H1 (cell line): ENCODE measurements around the gene PF4V1. TPM values are rescaled to one million over a fixed set of nuclear protein-coding genes. Genes with fewer than 3 reads are reported as not detected.

ENCODE experiments used
- CHD7 ChIP-seq: fragments of 300-600 bp; sonication (generic); IDR thresholded peaks from 2 replicates; pipeline ENCODE4 v1.7.1; 2012; ENCODE audit warnings: low read length, moderate library complexity, mild to moderate bottlenecking, inconsistent platforms; ENCODE audit not compliant: insufficient replicate concordance
- RAD21 ChIP-seq, 2 experiments: IDR thresholded peaks in 1 of 2; conservative IDR thresholded peaks in 1 of 2; 2 replicates each; pipeline ENCODE4 v1.6.1; 2011; ENCODE audit warnings: low read depth in 2 of 2, low read length in 2 of 2, improper control_type of control experiment in 1 of 2, inconsistent platforms in 1 of 2, mild to moderate bottlenecking in 1 of 2, moderate library complexity in 1 of 2
- polyA plus RNA-seq, 7 experiments: library from polyadenylated mRNA; depleted of rRNA in 3 of 7; stranded (reverse) in 5 of 7; unstranded in 2 of 7; fragments of >200 nt in 5 of 7; fragments of 200-250 nt in 2 of 7; gene quantifications; 1 replicate in 5 of 7; 2 replicates in 1 of 7; 4 replicates in 1 of 7; pipeline versions ENCODE4 v1.2.1 to v1.2.3, GENCODE V29; 2011 to 2013; ENCODE audit warnings: missing spikeins in 2 of 7, mixed read lengths in 2 of 7
- total RNA-seq: library from RNA; stranded (reverse); fragmentation: NEBNext Ultra II Directional; extraction: Animal tissue kit (Norgen Biotek cat#: 25700); gene quantifications from 2 replicates; pipeline ENCODE4 v1.2.1, GENCODE V29; 2021
- TF ChIP-seq, protein P1 (sequence below), 3 experiments: IDR thresholded peaks; 1 replicate in 2 of 3; 2 replicates in 1 of 3; pipeline versions ENCODE4 v1.5.1 to v1.6.1; 2011; ENCODE audit warnings: low read length in 3 of 3, mild to moderate bottlenecking in 3 of 3, inconsistent platforms in 2 of 3, low read depth in 1 of 3, moderate library complexity in 1 of 3; ENCODE audit not compliant: insufficient read depth in 1 of 3; ENCODE audit errors: control extremely low read depth in 1 of 3

Gene PF4V1
- total and polyA plus RNA-seq, 2 of the 8 experiments (the other 6 are each of a cell fraction or from before 2014, with no cell fraction given), result not detected

DNA sequence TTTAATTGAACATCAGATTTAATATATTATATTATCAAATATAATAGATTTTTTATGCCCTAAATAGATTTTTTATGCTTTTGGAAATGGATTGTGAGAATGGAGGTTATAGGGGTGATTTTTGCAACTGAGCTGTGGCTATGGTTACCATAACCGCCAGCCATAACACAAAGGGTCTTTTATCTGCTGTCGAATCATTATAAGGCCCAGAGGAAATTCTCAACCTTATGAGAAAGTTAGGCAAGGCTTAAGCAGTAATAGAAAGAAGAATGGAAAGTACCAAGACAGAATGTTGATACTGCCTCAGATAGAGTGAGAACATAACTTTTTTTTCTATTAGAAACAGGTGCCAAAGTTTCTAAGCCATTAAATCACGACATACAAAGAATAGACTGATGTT lies 42.9 kb upstream of the PF4V1 start (continued):
- TF ChIP-seq CHD7 (no peak), RAD21 (IDR thresholded peaks at IDR 0.05 in 1 of 2, conservative IDR thresholded peaks at IDR 0.05 in 1 of 2; ENCODE audit: low read depth in 2 of 2, low read length in 2 of 2) (no peak)
- TF ChIP-seq, protein P1, sequence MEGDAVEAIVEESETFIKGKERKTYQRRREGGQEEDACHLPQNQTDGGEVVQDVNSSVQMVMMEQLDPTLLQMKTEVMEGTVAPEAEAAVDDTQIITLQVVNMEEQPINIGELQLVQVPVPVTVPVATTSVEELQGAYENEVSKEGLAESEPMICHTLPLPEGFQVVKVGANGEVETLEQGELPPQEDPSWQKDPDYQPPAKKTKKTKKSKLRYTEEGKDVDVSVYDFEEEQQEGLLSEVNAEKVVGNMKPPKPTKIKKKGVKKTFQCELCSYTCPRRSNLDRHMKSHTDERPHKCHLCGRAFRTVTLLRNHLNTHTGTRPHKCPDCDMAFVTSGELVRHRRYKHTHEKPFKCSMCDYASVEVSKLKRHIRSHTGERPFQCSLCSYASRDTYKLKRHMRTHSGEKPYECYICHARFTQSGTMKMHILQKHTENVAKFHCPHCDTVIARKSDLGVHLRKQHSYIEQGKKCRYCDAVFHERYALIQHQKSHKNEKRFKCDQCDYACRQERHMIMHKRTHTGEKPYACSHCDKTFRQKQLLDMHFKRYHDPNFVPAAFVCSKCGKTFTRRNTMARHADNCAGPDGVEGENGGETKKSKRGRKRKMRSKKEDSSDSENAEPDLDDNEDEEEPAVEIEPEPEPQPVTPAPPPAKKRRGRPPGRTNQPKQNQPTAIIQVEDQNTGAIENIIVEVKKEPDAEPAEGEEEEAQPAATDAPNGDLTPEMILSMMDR (IDR thresholded peaks at IDR 0.05; ENCODE audit: control extremely low read depth in 1 of 3, insufficient read depth in 1 of 3, low read depth in 1 of 3, low read length in 3 of 3), result no peak
